ENCODE results near the gene CNKSR3. TPM values are rescaled to one million over a fixed set of nuclear protein-coding genes. Genes with fewer than 3 reads are reported as not detected.

Gene CNKSR3
- total and polyA plus RNA-seq, 2 of the 8 experiments (the other 6 are each of a cell fraction or from before 2014, with no cell fraction given) = 1.2 to 6.2 TPM

DNA sequence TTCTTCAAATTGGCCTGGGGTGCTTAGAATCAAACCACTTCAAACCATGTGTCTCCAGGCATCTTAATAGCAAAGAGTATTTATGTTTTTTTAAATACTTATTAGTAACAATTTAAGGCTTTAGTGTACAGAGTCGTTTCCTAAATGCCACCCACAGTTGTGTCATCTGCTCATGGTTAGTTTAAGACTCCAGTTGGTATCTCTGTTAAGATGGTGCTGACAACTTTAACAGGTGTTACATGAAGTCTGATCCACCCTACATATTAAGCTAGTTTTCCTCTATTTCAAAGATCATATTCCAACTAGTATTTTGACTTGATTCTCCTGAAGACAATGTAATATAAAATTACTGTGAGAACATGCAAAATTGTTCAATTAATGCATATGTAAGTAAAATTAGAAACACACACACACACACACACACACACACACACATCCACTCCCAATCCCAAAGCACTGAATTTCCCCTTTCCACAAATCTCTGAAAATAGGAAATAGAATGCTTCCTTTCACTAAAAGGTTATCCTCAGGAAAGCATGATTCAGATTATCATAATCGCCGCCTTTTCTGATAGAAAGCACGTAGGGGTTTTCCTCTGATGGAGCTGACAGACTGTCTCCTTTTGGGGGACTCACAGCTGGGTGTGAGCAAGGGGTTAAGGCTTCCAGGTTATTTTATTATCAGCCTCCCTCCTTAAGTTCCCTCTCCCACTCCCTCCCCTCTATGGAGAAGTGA, 10.5 kb downstream of the CNKSR3 start:
- H3K4ac ChIP-seq (replicated peaks; ENCODE audit: insufficient read length, low read depth, low read length) = no peak overlapping the region
- no peak overlapping the region for H3K14ac ChIP-seq (ENCODE audit: insufficient read length)
- no peaks in the 10 kb centered on the region for H3K23me2 ChIP-seq (ENCODE audit: low read depth, low read length)
- no peak overlapping the region for H3K4me2 ChIP-seq (ENCODE audit: insufficient read depth in 1 of 2, low read depth in 2 of 2, low read length in 2 of 2)
- no peak for FAIRE-seq
- no peak for DNase-seq (ENCODE audit: low read depth in 1 of 2, low spot score in 2 of 2)
- ChIA-PET POLR2A (ENCODE audit: partially characterized antibody) (interaction anchor here (3.1 kb wide), 1 partner anchor 10 kb away, joined by 12 read pairs; the partner anchor contains the start of gene CNKSR3), CTCF (ENCODE audit: partially characterized antibody) (interaction anchor here (0.7 to 4.8 kb wide), 43 partner anchors 9 to 678 kb away, joined by 3 to 45 read pairs (median 4); partner anchors contain the start of gene CNKSR3)
- H2BK120ac ChIP-seq (replicated peaks; ENCODE audit: low read depth, low read length) = no peak overlapping the region
- H3K36me3 ChIP-seq (ENCODE audit: control insufficient read depth in 2 of 4, insufficient read depth in 4 of 4, low read length in 3 of 4) = peaks cover 0 to 2% (median 0%) of the 10 kb centered on the region in 4 experiments; a peak in 1 of 8 replicates
- no peak overlapping the region for H3K56ac ChIP-seq (replicated peaks; ENCODE audit: insufficient read length, low read depth, low read length)
- no peak overlapping the region for H3K23ac ChIP-seq (ENCODE audit: insufficient read length)
- H2BK5ac ChIP-seq (ENCODE audit: low read depth, low read length) = no peak overlapping the region
- H3K4me3 ChIP-seq (ENCODE audit: extremely low read depth in 1 of 4, insufficient read depth in 2 of 4, low read depth in 3 of 4, low read length in 4 of 4) = no peak overlapping the region
- H4K8ac ChIP-seq (ENCODE audit: extremely low read depth, insufficient read depth, low read length) = no peak overlapping the region
- no peak overlapping the region for H4K91ac ChIP-seq (replicated peaks; ENCODE audit: insufficient read length, low read length)
- 0 out of 2 replicates have a peak, but pooled peaks cover 2% of the 10 kb centered on the region for H3K79me1 ChIP-seq (ENCODE audit: low read depth, low read length)
- H2BK20ac ChIP-seq (ENCODE audit: low read length) = no peak overlapping the region
- peaks cover 4 to 16% of the 10 kb centered on the region in 2 experiments for H4K20me1 ChIP-seq (replicated peaks in 1 of 2; ENCODE audit: control insufficient read depth in 1 of 2, insufficient read depth in 2 of 2, low read length in 2 of 2)
- H3K79me2 ChIP-seq (ENCODE audit: control insufficient read depth in 1 of 2, insufficient read depth in 2 of 2, low read length in 2 of 2) = peaks cover 0 to 7% of the 10 kb centered on the region in 2 experiments; a peak in 1 of 4 replicates
- H3K4me1 ChIP-seq (replicated peaks in 1 of 4; ENCODE audit: control insufficient read depth in 3 of 4, insufficient read depth in 4 of 4, low read length in 3 of 4) = peaks cover 0 to 5% (median 2%) of the 10 kb centered on the region in 4 experiments; a peak in 2 of 7 replicates
- H3K27ac ChIP-seq (ENCODE audit: low read depth, low read length) = no peak overlapping the region
- no peak overlapping the region for H2AFZ ChIP-seq (ENCODE audit: low read length)
- no peak overlapping the region for H3K18ac ChIP-seq (ENCODE audit: extremely low read depth, low read length)
- no peak overlapping the region for H2AK5ac ChIP-seq (ENCODE audit: low read depth, low read length)
- WGBS, 2 experiments (ENCODE audit: extremely low coverage in 1 of 2, insufficient coverage in 1 of 2, insufficient read length in 1 of 2, insufficient replicate concordance in 2 of 2, low coverage in 1 of 2, low lambda C conversion rate in 2 of 2, missing lambda C conversion rate in 1 of 2) = 84% methylated on average over 4 of the region's 4 CpGs; no CpG with 5 or more reads in 1 of the 2 experiments
- H3K27me3 ChIP-seq (replicated peaks in 1 of 4; ENCODE audit: control insufficient read depth in 3 of 4, extremely low read depth in 1 of 4, insufficient read depth in 3 of 4, low read length in 3 of 4) = peaks cover 5 to 22% (median 20%) of the 10 kb centered on the region in 4 experiments
- no peaks in the 10 kb centered on the region for H3K9me3 ChIP-seq (ENCODE audit: insufficient read depth in 2 of 2, low read depth in 1 of 2, low read length in 1 of 2)
- no peak overlapping the region for H2BK12ac ChIP-seq (ENCODE audit: low read depth, low read length)
- H2BK15ac ChIP-seq (ENCODE audit: low read length) = no peak overlapping the region
- H3K9ac ChIP-seq (replicated peaks in 1 of 4; ENCODE audit: extremely low read depth in 1 of 4, low read depth in 3 of 4, low read length in 3 of 4) = no peak overlapping the region
- no peak overlapping the region for H4K5ac ChIP-seq (ENCODE audit: insufficient read length, low read depth, low read length)
- TF ChIP-seq POLR2AphosphoS5 (IDR thresholded peaks at IDR 0.05; ENCODE audit: low read depth, low read length) (no peak), MAFK (IDR thresholded peaks at IDR 0.05; ENCODE audit: low read depth, low read length) (no peak), SP4 (IDR thresholded peaks at IDR 0.05; ENCODE audit: low read length) (no peak), USF2 (IDR thresholded peaks at IDR 0.05; ENCODE audit: low read length) (no peak), ZNF274 (IDR thresholded peaks at IDR 0.05; ENCODE audit: borderline replicate concordance, extremely low read depth, low read length) (no peak), KDM4A (IDR thresholded peaks at IDR 0.05; ENCODE audit: low read depth, low read length, severe bottlenecking) (no peak), HDAC6 (IDR thresholded peaks at IDR 0.05; ENCODE audit: low read depth, low read length) (no peak)
- TF ChIP-seq, protein P1, sequence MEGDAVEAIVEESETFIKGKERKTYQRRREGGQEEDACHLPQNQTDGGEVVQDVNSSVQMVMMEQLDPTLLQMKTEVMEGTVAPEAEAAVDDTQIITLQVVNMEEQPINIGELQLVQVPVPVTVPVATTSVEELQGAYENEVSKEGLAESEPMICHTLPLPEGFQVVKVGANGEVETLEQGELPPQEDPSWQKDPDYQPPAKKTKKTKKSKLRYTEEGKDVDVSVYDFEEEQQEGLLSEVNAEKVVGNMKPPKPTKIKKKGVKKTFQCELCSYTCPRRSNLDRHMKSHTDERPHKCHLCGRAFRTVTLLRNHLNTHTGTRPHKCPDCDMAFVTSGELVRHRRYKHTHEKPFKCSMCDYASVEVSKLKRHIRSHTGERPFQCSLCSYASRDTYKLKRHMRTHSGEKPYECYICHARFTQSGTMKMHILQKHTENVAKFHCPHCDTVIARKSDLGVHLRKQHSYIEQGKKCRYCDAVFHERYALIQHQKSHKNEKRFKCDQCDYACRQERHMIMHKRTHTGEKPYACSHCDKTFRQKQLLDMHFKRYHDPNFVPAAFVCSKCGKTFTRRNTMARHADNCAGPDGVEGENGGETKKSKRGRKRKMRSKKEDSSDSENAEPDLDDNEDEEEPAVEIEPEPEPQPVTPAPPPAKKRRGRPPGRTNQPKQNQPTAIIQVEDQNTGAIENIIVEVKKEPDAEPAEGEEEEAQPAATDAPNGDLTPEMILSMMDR (IDR thresholded peaks at IDR 0.05; ENCODE audit: control extremely low read depth in 1 of 3, insufficient read depth in 1 of 3, low read depth in 1 of 3, low read length in 3 of 3) = no peak
